ENCODE measurements around the gene HDAC5.
"Not testable (repeated sequence)": the region's sequence is repeated elsewhere in the genome, so short reads cannot be mapped to it uniquely, and the experiment has no call there.

The HDAC5 gene

DNA sequence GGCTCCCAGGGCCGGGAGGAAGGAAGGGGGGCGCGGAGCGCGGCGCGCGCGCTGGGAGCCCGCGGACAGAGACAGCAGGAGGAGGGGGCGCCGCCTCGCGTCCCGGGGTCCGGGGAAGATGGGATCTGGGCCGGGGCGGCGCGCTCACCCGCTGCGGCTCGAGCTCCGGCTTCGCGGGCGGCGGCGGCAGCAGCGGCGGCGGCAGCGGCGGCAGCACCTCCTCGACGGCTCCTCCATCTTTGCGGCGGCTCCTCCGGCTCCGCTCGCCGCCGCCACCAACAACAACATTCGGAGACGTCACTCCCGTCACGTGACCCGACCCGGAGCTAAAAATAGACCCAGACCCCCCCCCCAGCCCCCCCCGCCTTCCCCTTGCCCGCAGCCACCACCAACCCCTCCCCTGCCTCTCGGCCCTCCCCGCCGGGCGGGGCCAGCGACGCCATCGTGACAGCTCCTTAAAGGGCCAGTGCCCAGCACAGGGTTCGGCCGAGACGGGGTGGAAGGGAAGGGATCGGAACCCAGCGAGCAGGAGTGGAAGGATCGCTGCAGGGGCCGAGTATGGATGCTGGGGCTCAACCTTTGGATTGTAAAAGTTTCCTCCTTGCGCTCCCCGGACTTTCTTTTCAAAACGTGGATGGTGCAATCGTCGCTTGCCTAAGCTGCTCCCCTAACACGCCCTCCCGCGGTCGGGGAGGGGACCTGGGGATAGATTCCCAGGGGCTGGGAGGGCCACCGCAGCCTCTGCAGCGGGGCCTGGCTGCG is at the start of gene HDAC5:
Gene HDAC5 (minus strand): TSS at position 286 of the 762 bp plus-strand sequence. CDS start 6,126 bp downstream, outside the sequence.
- DNase-seq (ENCODE audit: low read depth in 2 of 2, low spot score in 1 of 2), result peak; percentile 92 to 94

DNA sequence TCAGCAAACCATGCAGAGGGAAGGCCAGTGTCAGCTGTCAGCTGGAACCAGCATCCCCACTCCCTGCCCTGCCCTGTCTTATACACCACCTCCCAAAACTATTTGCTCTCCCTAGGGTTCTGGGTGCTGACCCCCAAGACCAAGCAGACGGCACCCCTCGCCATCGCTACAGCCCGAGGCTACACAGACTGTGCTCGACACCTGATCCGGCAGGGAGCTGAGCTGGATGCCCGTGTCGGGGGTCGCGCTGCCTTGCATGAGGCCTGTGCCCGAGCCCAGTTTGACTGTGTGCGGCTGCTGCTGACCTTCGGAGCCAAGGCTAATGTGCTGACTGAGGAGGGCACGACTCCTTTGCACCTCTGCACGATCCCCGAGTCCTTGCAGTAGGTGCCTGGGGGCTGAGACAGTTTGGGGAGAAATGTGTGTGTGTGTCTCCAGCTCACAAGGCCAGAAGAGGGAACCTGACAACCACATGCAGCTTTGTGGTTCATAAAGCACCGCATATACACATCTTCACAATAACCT is 48.6 kb upstream of the HDAC5 start:
- no peak for DNase-seq (ENCODE audit: low read depth in 2 of 2, low spot score in 1 of 2)

DNA sequence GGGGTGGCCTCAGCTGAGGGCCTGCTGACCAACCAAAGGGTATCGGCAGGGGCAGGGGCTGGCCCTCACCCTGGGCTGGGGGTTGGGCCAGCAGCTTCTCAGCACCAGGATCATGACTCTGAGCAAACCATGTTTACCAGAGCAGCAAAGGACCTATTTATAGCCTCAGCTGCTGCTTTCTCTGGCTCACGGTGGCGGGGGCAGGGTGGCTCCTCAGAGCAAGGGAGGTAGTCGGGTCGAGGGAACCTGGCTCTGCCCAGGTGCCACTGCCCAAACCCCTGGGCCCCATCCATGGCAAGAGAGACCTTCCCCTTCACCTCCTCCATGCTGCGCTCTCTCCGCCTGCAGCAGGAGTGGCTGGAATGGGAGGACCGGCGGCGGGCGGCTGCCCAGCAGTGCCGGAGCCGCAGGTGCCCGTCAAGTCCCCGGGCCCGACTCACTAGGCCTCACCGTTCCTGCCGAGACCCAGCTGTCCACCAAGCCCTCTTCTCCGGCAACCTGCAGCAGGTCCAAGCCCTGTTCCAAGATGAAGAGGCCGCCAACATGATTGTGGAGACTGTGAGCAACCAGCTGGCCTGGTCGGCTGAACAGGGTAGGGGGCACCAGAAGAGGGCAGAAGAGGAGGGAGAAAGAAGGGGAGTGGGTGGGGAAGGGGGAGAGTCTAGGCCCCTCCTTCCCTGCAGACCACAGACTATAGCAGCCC is 47.2 kb upstream of the HDAC5 start, which contains the start of gene ASB16:
Gene ASB16 (plus strand): TSS at position 206 of the 703 bp plus-strand sequence. CDS start 86 bp downstream, at position 292.
- DNase-seq (ENCODE audit: low read depth in 2 of 2, low spot score in 1 of 2), result no peak

DNA sequence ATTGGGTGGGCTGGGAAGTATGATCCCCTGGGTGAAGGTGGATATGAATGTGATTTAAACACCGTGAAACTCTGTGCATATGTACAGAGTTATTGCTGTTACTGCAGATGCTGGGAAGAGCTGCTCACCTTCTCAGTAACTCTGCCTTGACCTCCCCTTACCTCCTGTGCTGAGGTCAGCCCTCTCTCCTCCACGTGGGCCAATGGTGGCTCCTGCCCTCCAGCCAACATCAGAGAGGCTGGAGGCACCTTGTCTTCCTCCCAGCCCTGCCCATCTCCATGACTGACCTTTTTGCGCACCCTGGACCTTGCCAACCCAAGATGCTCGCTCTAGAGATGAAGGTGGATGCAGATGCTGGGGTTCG is 46.7 kb upstream of the HDAC5 start:
- DNase-seq (ENCODE audit: low read depth in 2 of 2, low spot score in 1 of 2), result no peak

DNA sequence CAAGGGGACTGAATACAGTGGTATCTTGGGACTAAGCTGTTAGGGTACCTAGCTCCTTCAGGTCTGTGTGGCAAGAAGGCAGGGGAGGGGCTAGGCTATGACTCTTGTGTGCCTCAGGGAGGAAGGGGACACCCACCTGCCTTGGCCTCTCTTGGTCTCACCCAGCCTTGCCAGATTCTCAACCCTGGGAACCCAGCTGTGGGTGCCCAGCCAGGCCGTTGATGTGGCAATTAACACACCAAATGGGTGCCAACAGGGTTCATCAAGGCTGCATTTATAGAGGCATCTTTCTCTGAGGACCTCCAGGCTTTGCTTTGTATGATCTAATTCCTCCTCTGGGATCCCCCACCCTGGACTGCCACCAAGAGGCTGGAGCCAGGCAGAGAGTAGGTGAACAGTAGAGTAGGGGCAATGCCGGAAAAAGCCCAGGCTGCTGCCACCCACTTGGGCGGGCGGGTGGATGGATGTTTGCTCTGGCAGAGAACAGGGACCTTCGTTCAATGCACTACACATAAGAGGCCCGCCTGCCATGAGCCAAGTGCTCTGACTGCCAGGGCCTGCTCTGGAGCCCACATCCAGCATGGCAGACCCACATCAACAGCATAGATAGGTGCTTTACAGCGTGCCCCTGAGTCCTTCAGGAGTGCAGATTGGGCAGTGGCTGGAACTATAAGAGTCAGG is 43.9 kb upstream of the HDAC5 start:
- DNase-seq (ENCODE audit: low read depth in 2 of 2, low spot score in 1 of 2), result no peak

DNA sequence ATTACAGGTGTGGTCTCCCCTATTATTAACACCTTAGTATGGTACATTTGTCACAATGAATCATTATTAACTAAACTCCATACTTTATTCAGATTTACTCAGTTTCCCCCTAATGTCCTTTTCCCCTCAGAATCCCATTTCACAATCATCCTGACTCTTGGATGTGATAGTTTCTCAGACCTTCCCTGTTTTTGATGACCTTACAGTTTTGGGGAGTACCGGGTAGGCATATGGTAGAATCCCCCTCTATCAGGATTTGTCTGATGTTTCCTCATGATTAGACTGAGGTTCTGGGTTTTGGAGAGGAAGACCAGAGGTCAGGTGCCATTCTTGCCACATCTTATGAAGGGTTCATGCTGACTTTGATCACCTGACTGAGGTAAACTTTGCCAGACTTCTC is 41.0 kb upstream of the HDAC5 start:
- DNase-seq (ENCODE audit: low read depth in 2 of 2, low spot score in 1 of 2), result no peak

DNA sequence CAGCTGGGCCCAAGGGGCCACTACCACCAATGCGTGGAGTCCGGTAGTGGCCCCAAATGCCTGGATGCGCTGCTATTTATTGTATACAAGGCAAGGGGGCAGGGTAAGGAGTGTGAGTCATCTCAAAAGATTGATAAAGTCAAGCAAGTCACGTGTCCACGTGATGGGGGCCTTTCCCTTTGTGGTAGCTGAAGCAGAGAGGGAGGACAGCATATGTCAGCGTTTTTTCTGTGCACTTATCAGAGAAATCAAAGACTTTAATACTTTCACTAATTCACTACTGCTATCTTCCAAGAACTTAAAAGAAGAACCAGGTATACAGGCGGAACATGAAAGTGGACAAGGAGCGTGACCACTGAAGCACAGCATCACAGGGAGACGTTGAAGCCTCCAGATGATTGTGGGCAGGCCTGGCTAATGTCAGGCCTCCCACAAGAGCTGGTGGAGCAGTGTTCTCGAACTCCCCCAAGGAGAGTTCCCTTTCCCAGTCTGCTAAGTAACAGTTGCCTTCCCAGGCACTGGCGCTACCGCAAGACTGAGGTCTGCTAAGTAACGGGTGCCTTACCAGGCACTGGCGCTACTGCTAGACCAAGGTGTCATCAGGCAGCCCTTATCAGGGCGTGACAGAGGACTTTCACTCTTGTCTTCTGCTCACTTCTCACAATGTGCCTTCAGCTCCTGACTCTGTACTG is 36.2 kb upstream of the HDAC5 start:
- DNase-seq (ENCODE audit: low read depth in 2 of 2, low spot score in 1 of 2), result no peak

DNA sequence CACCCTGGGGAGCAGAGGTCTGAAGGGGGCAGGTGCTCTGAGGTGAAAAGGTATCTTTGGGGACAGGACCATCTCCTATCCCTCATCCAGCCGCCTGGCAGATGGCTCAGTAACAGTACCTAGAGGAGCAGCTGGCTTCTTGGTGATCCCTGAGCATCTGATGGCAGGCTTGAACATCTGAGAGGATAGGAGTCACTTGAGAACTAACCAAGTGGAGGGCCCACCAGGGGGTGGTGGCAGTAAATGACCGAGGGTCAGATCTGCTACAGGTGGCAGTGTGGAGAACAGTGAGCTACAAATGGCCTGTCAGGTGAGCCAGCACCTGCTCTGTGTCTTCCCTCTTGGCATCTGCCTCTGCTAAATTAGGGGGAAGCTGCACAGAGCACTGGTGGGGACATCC is 32.0 kb upstream of the HDAC5 start:
- DNase-seq (ENCODE audit: low read depth in 2 of 2, low spot score in 1 of 2), result no peak

DNA sequence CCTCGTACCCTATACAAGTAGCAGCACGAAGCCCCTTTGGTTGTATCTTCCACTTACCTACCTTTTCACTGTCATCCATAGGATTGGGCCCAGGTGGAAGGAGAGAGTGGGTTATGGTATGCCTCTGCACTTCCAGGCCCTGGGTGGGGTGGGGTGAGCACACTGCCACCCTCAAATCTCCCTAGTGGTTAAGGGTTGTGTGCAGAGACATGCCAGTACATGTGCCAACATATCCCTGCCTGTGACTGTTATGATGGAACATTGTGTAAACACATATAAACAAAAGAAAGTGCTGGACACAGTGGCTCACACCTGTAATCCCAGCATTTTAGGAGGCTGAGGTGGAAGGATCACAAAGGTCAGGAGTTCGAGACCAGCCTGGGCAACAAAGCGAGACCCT is 29.4 kb upstream of the HDAC5 start:
- DNase-seq (ENCODE audit: low read depth in 2 of 2, low spot score in 1 of 2), result no peak

DNA sequence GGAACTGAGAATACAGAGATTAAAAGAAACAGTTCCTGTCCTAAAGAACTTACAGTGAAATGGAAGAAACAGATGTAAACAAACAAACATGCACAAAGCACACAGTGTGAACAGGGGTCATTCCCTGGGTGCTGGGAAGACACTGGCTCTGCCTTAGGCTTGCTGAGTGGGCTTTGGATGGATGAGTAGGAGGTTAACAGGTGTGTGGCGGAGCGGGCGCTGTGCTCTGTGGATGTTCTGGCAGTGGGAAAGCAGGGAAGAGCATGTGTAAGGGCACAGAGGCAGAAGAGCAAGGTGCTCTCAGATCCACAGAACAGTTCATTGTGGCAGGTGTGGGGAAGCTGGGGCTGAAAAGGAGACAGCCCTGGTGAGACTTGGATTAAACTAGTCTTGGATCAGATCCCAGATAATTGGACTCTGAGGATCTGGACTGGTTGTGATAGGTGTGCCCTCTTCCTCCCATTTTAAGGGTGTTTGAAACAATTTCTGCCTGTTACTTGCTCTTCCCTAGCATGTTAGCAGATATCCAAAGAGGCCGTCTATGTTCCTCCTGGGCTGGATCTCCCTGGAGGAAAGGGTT is 26.4 kb upstream of the HDAC5 start:
- DNase-seq (ENCODE audit: low read depth in 2 of 2, low spot score in 1 of 2), result no peak

DNA sequence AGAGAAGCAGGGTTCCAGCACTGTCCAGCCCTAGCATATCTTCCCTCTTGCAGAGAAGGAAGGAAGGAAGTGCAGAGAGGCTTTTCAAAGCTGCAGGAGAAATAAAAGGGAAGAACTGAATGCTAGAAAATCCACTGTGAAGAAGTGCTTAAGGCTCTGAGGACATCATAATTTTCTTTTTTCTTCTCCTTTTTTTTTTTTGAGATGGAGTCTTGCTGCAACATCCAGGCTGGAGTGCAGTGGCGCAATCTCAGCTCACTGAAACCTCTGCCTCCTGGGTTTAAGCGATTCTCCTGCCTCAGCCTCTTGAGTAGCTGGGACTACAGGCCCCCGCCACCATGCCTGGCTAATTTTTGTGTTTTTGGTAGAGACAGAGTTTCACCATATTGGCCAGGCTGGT is 25.6 kb upstream of the HDAC5 start:
- not testable (repeated sequence) for DNase-seq (ENCODE audit: low read depth in 2 of 2, low spot score in 1 of 2)

DNA sequence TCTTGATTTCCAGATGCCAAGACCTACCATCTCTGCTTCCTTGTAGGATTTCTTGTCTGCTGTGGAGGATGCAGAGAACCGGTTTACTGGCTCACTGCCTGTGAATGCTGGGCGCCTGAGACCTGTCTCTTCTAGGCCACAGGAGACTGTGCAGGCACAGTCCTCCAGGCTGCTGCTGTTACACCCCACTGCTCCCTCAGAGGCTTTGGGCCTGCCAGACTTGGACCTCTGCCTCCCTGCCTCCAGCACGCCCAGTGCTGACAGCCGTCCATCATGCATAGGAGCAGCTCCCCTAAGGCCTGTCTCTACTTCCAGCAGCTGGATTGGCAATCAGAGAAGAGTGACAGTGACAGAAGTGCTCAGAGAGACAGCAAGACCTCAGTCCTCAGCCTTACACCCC is 24.4 kb upstream of the HDAC5 start:
- DNase-seq (ENCODE audit: low read depth in 2 of 2, low spot score in 1 of 2), result no peak

DNA sequence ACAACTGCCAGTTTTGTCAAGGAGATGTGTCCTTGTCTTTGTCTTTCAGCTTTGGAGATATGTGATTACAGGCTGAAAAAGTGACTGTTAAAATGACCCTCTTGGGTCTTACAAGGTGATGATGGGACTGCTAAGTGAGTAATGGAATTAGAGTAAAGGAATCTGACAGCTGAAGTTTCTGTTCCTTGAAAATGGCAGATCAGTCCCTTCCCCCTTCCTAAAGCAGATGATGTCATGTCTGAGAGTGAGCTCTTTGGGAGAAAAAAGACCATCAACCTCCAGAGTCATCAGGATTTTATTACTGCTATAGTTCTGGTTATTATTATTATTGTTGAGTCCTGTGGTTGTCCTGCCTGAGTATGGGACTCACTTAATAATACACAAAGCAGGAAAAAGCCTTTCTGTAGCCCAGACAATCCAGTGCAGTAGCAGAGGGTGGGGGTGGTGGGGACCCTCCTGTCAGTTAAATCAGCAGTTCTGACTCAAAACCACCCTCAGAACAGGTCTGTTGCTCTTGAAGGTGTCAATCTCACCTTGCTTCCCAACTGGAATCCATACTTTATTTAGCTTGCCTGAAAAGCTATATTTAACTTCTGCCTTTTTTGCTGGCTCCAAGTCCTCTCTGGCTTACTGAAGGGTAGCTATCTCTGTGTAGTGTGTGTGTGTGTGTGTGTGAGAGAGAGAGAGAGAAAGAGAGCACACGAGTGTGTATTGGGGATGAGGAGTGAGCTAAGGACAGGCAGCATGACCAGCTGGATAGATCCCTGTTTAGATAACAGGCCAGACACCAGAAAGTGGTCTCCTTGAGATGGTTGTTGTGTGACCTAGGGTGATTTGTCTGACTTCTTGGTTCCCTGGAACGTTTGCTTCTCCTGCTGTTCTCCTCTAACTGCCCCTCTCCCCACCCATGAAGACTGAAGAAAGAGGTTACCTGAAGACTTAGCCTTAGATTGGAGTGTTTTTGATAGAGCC is 23.2 kb upstream of the HDAC5 start:
- DNase-seq (ENCODE audit: low read depth in 2 of 2, low spot score in 1 of 2), result no peak

DNA sequence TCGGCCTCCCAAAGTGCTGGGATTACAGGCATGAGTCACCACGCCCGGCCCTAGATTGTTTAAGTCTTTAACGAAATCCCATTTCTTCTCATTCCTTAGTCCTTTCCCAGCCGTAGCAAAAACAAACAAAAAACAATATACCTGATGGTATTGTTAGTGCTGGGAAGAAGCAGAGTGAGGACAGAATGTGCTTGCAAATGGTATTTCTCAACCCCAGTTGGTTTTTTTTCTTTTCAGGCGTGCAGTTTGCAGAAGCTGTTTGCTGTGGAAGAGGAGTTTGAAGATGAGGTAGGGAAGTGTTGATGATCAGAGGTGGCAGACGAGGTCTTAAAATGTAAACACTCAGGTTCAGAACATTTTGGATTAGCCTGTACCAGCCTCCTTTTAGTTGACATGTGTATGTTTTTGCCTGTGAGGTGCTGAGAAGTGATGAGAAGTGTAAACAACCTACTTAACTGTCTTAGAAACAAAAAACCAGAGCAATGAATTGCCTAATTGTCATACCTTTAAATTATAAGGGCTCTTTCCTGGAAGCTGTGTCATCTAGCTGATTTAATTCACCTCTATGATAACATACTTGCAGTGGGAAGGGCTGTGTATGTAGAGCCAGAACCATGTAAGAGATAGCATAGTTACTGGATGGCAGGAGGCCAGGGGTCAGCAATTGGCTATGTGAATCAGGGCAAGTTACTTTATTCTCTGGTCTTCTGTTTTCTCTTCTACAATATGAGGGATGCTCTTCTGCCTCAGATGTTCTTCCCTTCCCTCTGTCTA is 21.7 kb upstream of the HDAC5 start:
- no peak for DNase-seq (ENCODE audit: low read depth in 2 of 2, low spot score in 1 of 2)

DNA sequence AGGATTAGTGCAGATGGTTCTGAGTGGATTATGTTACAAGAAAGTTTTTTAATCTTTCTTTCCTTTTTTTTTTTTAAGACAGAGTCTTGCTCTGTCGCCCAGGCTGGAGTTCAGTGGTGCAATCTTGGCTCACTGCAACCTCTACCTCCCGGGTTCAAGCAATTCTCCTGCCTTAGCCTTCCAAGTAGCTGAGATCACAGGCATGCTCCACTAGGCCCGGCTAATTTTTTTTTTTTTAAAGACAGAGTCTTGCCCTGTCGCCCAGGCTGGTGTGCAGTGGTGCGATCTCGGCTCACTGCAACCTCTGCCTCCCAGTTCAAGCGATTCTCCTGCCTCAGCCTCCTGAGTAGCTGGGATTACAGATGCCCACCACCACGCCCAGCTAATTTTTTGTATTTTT is 20.5 kb upstream of the HDAC5 start:
- not testable (repeated sequence) for DNase-seq (ENCODE audit: low read depth in 2 of 2, low spot score in 1 of 2)

DNA sequence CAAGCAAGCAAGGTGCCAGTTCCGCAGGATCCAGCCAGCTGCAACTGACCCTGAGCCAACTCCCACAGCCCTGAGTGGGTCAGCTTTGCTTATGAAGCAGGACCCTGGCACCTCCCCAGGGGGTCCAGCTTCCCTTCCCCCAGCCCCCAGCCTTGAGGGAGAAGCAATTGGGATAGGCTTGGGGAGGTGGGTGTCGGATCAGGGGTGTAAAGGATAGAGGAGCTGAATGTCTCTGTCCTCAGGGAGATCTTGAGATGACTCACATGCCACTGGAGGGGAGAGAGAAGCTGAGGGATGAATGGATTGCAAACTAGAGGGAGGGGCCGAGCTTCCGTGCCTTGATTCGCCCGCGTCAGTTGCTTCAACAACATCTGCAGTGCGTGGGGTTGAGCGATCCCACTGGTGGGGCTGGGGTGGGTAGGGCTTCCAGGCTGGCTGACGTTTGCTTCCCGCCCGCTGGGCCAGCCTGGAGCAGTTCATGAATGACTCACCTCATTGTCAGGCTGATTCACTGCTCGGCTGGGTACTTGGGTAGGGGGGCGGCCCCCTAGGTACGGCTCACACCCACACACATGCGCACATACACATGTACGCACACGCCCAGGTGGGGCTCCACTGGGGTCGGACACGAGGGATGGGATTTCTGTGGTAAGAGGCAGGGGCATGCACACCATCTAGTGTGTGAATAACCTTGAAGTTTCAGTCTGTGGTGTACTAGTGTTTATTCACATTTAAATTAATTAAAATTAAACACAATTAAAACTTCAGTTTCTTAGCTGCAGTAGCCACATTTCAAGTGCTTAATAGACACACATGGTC is 14.7 kb upstream of the HDAC5 start:
- peak; percentile 40 to 54 for DNase-seq (ENCODE audit: low read depth in 2 of 2, low spot score in 1 of 2)

DNA sequence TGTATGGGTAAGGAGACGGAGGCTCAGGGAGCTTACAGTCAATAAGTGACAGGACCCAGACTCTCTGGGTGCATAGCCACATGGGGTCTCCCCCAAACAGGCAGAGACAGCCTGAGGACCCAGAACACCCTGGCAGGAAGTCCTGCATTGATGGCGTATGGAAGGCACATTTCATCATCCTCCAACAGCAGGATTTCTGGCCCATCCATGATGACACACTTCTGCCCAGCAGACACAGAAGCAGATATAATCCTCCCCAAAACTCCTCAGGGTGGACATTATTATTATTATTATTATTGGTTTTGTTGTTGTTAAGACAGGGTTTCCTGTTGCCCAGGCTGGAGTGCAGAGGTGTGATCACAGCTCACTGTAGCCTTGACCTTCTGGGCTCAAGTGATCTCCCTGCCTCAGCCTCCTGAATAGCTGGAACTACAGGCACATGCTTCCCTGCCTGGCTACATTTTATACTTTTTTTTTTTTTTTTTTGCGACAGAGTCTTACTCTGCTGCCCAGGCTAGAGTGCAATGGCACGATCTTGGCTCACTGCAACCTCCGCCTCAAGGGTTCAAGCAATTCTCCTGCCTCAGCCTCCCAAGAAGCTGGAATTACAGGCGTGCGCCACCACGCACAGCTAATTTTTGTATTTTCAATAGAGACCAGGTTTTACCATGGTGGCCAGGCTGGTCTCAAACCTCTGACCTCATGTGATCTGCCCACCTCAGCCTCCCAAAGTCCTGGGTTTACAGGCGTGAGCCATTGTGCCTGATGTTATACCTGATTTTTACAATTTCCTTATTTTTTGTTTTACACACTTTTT is 11.5 kb upstream of the HDAC5 start:
- no peak for DNase-seq (ENCODE audit: low read depth in 2 of 2, low spot score in 1 of 2)

Data from stimulated activated CD8-positive, alpha-beta memory T cell treated with anti-CD3 and anti-CD28 coated beads, Interleukin-4, amount 100 ng/mL, for 4 hours (primary cell).